Measurements from ENCODE around the gene BCDIN3D. TPM values are rescaled to one million over a fixed set of nuclear protein-coding genes. Genes with fewer than 3 reads are reported as not detected.
"Not testable (repeated sequence)": the region's sequence is repeated elsewhere in the genome, so short reads cannot be mapped to it uniquely, and the experiment has no call there.

The BCDIN3D gene
- total and polyA plus RNA-seq, 2 donors, result 4.4 to 5.8 TPM

DNA sequence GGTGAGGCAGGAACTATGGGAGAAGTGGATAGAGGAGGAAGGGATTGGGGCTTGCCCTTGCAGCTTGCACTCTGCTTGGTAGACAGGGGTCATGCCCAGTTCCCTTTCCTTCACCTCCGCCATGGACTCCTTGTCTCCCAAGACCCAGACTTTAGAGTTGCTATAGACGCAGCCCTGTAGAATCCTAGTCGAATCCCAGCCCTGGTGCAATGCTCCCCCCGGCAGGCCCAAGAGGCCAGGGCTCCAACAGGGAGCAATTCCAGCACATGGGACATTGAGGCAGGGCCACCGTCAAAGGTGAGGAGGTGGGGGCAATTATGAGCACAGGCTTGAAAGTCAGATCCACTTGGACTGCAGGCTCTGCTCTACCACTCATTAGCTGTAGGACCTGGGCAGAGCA, 29.5 kb upstream of the BCDIN3D start:
- no peak overlapping the region for H3K4me3 ChIP-seq (ENCODE audit: low read depth, low read length)
- H3K36me3 ChIP-seq (ENCODE audit: insufficient read depth), result no peaks in the 10 kb centered on the region
- H3K4me1 ChIP-seq (ENCODE audit: insufficient read depth), result no peaks in the 10 kb centered on the region
- no peak for DNase-seq (ENCODE audit: extremely low spot score)
- no peak overlapping the region for H3K27ac ChIP-seq (ENCODE audit: low read depth)
- 96% methylated on average over 5 of the region's 5 CpGs for WGBS

DNA sequence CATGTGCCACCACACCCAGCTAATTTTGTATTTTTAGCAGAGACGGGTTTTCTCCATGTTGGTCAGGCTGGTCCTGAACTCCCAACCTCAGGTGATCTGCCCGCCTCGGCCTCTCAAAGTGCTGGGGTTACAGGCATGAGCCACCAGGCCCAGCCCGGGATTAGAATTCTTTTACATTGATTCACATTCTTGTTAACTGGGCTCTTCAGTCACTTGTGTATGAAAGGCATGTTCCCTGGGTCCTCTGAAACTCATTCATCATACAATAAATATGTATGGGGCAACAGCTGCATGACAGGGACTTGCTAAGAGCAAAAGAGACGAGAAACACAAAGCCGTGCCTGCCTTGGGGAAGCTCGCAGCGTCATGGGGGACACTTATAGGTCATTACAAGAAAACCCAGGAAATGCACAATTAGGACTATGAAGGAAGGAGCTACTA, 28.9 kb upstream of the BCDIN3D start:
- not testable (repeated sequence) for H3K36me3 ChIP-seq (ENCODE audit: insufficient read depth); H3K27ac ChIP-seq (ENCODE audit: low read depth); H3K4me1 ChIP-seq (ENCODE audit: insufficient read depth); DNase-seq (ENCODE audit: extremely low spot score); H3K4me3 ChIP-seq (ENCODE audit: low read depth, low read length)
- WGBS, result 92% methylated on average over 8 of the region's 8 CpGs

DNA sequence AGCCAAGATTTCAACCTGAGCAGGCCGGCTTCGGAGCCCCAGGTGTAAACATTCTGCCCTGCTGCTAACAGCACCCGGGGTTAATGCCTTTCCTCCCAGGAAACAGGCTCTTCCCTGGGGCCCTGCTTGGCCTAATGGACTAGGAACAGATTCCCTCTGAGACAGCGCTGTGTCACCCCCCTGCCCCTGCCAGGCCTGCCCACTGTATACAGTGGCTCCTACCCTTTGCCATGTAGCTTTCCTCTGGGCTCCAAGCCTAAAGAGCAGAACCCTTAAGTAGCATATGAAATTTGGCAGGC, 28.3 kb upstream of the BCDIN3D start:
- H3K27ac ChIP-seq (ENCODE audit: low read depth), result no peak overlapping the region
- 97% methylated on average over 4 of the region's 4 CpGs for whole genome bisulfite sequencing
- no peaks in the 10 kb centered on the region for H3K4me1 ChIP-seq (ENCODE audit: insufficient read depth)
- no peak for DNase-seq (ENCODE audit: extremely low spot score)
- no peaks in the 10 kb centered on the region for H3K36me3 ChIP-seq (ENCODE audit: insufficient read depth)
- no peak overlapping the region for H3K4me3 ChIP-seq (ENCODE audit: low read depth, low read length)

GRCh38 chr12:49870501-49871262, 27.8 kb upstream of the BCDIN3D start:
- Histone ChIP-seq H3K36me3 (ENCODE audit: insufficient read depth) (no peaks in the 10 kb centered on the region), H3K4me3 (ENCODE audit: low read depth, low read length) (no peak overlapping the region), H3K27ac (ENCODE audit: low read depth) (no peak overlapping the region), H3K4me1 (ENCODE audit: insufficient read depth) (no peaks in the 10 kb centered on the region)
- 97% methylated on average over 11 of the region's 11 CpGs for WGBS
- no peak for DNase-seq (ENCODE audit: extremely low spot score)

GRCh38 chr12:49869816-49870500, 27.1 kb upstream of the BCDIN3D start:
- Histone ChIP-seq H3K27ac (ENCODE audit: low read depth) (peak overlapping the region; percentile 81), H3K36me3 (ENCODE audit: insufficient read depth) (no peaks in the 10 kb centered on the region)

DNA sequence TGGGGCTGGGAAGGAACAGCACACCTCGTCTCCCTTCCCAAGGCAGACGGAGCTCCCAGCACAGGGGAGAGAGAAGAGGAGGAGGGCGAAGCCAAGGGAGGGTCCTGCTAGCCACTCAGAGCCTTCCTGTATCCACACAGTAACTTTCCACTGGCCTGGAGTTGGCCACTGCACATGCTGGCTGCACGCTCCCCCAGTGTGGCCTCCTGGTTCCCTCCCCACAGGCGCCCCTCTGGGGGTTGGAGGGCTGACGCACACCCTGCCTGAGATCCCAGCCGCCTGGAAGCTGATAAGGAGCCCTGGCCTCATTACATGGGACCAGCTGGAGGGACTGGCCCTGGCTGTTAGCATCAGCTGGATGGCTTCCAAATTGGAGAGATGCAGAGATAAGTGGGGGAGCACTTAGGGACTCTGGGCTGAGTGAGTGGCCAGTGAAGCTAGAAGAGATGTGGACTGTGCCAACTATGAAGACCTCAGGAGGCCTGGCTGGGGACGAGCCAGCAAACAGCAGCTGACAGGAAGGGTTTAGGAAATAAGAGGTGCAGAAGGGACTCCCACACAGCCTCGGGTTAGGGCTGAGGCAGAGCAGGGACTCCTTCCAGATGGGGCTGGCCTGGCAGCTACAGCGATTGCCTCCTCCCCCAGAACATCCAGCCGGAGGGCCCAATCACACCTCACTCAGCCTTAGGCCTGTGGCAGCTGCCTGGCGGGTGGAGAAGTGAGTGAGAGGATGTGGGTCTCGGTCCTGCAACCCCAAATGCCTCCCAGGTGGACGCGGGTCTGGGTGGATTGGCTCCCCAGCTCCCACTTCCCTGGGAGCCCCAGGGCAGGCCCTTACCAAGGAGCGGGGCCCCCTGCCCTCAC, 26.3 kb upstream of the BCDIN3D start:
- 15% methylated on average over 16 of the region's 16 CpGs for WGBS
- H3K27ac ChIP-seq (ENCODE audit: low read depth), result peak overlapping the region; percentile 81
- DNase-seq (ENCODE audit: extremely low spot score), result peak; percentile 95

More at GRCh38 chr12:49869816-49870500, 27.1 kb upstream of the BCDIN3D start:
- DNase-seq (ENCODE audit: extremely low spot score), result no peak
- Histone ChIP-seq H3K4me3 (ENCODE audit: low read depth, low read length) (no peak overlapping the region), H3K4me1 (ENCODE audit: insufficient read depth) (no peaks in the 10 kb centered on the region)
- 92% methylated on average over 14 of the region's 14 CpGs for WGBS

DNA sequence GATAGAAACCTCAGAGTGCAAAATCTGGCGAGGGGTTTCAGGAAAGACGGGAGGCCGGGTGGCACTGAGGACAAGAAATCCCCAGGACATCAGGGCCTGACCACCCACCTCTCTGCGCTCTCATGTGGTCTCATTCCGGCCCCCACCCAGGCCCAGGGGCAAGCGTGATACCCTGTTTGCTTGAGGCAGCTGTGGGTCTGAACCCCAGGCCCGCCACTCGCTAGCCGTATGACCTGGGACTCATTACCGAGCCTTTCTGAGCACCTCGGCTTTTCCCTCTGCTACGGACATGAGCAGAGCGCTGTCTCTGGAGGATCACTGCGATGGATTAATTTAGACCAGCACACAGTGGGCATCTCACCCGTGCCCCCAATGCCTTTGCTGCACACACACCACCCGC, 25.5 kb upstream of the BCDIN3D start:
- no peak overlapping the region for H3K4me3 ChIP-seq (ENCODE audit: low read depth, low read length)
- H3K27ac ChIP-seq (ENCODE audit: low read depth), result peak overlapping the region; percentile 54
- WGBS, result 71% methylated on average over 16 of the region's 16 CpGs
- no peak for DNase-seq (ENCODE audit: extremely low spot score)
- H3K36me3 ChIP-seq (ENCODE audit: insufficient read depth), result no peaks in the 10 kb centered on the region
- no peaks in the 10 kb centered on the region for H3K4me1 ChIP-seq (ENCODE audit: insufficient read depth)

More for the DNA sequence above, 26.3 kb upstream of the BCDIN3D start:
- Histone ChIP-seq H3K36me3 (ENCODE audit: insufficient read depth) (no peaks in the 10 kb centered on the region), H3K4me3 (ENCODE audit: low read depth, low read length) (no peak overlapping the region), H3K4me1 (ENCODE audit: insufficient read depth) (no peaks in the 10 kb centered on the region)

DNA sequence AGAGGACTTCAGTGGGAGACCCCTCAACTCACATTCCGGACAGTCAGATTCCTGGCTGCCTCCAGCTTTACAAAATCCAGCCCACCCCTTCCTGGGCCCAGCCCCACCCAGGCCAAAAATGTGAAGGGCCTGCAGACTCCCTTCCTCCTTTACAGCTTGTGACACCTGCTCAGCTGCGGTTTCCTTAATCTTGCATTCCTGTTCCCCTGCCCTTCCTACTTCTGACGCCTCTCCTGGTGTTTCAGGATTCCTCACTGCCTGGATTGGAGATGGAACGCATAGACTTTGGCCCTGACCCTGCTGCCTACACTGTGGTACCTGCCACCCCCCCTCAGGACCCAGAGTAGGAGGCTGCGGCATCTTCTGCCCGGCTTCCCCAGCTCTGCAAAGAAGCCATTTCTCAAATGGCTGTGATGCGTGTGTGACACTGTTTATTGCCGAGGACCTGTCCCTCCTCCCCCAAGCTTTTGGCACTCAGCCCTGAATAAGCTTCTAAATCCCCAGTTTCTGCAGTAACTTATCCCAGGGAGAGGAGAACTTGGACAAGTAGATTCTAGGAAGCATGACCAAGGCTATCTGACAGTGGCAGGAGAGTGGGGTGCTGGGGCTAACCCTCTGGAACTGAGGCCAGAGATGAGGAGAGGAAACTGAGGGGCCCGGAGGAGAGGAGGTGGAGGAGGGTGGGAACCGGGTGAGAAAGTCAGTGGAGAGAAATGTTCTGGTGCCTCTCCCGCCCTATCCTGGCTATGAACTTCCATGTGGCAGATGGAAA, 24.9 kb upstream of the BCDIN3D start:
- Histone ChIP-seq H3K36me3 (ENCODE audit: insufficient read depth) (no peaks in the 10 kb centered on the region), H3K4me1 (ENCODE audit: insufficient read depth) (no peaks in the 10 kb centered on the region), H3K27ac (ENCODE audit: low read depth) (no peak overlapping the region), H3K4me3 (ENCODE audit: low read depth, low read length) (no peak overlapping the region)
- no peak for DNase-seq (ENCODE audit: extremely low spot score)
- WGBS, result 29% methylated on average over 11 of the region's 11 CpGs

GRCh38 chr12:49866859-49867569, 24.1 kb upstream of the BCDIN3D start:
- no peaks in the 10 kb centered on the region for H3K4me1 ChIP-seq (ENCODE audit: insufficient read depth)
- H3K36me3 ChIP-seq (ENCODE audit: insufficient read depth), result no peaks in the 10 kb centered on the region
- H3K27ac ChIP-seq (ENCODE audit: low read depth), result no peak overlapping the region
- no peak overlapping the region for H3K4me3 ChIP-seq (ENCODE audit: low read depth, low read length)
- peak; percentile 55 for DNase-seq (ENCODE audit: extremely low spot score)
- 31% methylated on average over 19 of the region's 19 CpGs for WGBS

GRCh38 chr12:49865782-49866135, 22.9 kb upstream of the BCDIN3D start:
- DNase-seq (ENCODE audit: extremely low spot score), result no peak
- 84% methylated on average over 8 of the region's 8 CpGs for WGBS
- H3K4me1 ChIP-seq (ENCODE audit: insufficient read depth), result no peaks in the 10 kb centered on the region

GRCh38 chr12:49865109-49865781, 22.3 kb upstream of the BCDIN3D start:
- no peak overlapping the region for H3K4me3 ChIP-seq (ENCODE audit: low read depth, low read length)
- no peak for DNase-seq (ENCODE audit: extremely low spot score)
- no peaks in the 10 kb centered on the region for H3K36me3 ChIP-seq (ENCODE audit: insufficient read depth)
- H3K4me1 ChIP-seq (ENCODE audit: insufficient read depth), result no peaks in the 10 kb centered on the region
- WGBS, result 85% methylated on average over 13 of the region's 13 CpGs
- H3K27ac ChIP-seq (ENCODE audit: low read depth), result no peak overlapping the region

More at GRCh38 chr12:49865782-49866135, 22.9 kb upstream of the BCDIN3D start:
- Histone ChIP-seq H3K4me3 (ENCODE audit: low read depth, low read length) (no peak overlapping the region), H3K27ac (ENCODE audit: low read depth) (no peak overlapping the region), H3K36me3 (ENCODE audit: insufficient read depth) (no peaks in the 10 kb centered on the region)

DNA sequence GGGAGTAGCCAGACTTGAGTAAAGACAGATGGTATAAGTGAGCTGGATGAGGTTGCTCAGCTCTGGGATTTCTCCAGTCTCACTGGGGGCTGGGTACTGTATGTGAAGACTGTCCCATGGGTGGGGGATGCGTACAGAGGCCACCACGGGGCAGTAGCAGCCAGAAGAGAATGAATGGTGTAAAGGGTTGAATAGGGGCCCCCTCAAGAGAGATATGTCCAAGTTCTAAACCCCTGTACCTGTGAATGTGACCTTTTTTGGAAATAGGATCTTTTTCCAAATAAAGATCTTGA, 21.8 kb upstream of the BCDIN3D start:
- DNase-seq (ENCODE audit: extremely low spot score), result no peak
- H3K4me1 ChIP-seq (ENCODE audit: insufficient read depth), result no peaks in the 10 kb centered on the region
- no peak overlapping the region for H3K27ac ChIP-seq (ENCODE audit: low read depth)
- no peaks in the 10 kb centered on the region for H3K36me3 ChIP-seq (ENCODE audit: insufficient read depth)
- WGBS, result 55% methylated on average over 2 of the region's 2 CpGs
- H3K4me3 ChIP-seq (ENCODE audit: low read depth, low read length), result no peak overlapping the region
